ENCODE results near the gene WDR4.
"Not testable (repeated sequence)": the region's sequence is repeated elsewhere in the genome, so short reads cannot be mapped to it uniquely, and the experiment has no call there.

The WDR4 gene

GRCh38 chr21:42833439-42833815, 45.9 kb downstream of the WDR4 start:
- in situ Hi-C loops (cut with HindIII; ENCODE audit: low pct_ligation_motif_present, low pct_unique_long_range_greater_than_20kb, low sequenced_read_pairs) = no loop called here

DNA sequence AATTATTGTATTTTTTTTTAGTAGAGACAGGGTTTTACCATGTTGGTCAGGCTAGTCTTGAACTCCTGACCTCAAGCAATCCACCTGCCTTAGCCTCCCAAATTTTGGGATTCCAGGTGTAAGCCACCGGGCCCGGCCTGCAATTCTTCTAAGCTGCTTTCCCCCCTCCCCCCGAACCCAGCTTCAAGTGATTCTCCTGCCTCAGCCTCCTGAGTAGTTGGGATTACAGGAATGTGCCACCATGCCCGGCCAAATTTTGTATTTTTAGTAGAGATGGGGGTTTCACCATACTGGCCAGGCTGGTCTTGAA, 47.1 kb downstream of the WDR4 start:
- DNase-seq; in situ Hi-C loops (cut with HindIII; ENCODE audit: low pct_ligation_motif_present, low pct_unique_long_range_greater_than_20kb, low sequenced_read_pairs): not testable (repeated sequence)

More at GRCh38 chr21:42833439-42833815, 45.9 kb downstream of the WDR4 start:
- peak; percentile 24 for DNase-seq

DNA sequence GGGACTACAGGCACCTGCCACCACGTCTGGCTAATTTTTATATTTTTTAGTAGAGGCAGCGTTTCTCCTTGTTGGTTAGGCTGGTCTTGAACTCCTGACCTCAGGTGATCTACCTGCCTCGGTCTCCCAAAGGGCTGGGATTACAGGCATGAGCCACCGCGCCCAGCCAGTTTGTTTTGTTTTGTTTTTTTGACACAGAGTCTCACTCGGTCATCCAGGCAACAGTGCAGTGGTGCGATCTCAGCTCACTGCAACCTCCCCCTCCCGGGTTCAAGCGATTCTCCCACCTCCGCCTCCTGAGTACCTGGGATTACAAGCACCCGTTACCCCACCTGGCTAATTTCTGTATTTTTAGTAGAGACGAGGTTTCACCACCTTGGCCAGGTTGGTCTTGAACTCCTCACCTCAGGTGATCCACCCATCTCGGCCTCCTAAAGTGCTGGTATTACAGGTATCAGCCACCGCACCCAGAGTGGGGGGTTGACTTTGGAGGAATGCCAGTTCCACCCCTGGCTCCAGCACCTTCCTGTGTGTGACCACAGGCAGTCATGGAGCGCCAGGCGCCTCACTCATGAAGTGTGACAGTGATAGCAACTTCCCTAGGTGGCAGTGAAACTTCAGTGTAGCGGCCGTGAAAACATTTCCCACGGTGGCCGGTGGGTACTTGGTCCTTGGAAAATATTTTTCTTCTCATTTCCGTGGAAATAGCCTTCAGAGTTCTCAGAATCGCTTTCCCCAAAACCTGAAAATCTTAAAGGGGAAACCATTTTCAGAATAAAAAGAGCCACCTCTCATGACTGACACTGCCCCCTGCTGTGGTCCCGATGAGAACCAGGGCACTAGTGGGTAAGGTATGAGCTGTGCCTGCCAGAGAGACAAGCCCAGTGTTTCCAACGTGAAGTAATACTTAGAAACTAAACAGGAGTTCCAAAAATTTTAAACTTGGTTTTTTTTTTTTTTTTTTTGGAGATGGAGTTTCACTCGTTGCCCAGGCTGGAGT, 48.6 kb downstream of the WDR4 start:
- in situ Hi-C loops (cut with HindIII; ENCODE audit: low pct_ligation_motif_present, low pct_unique_long_range_greater_than_20kb, low sequenced_read_pairs) = no loop called here
- DNase-seq = peak; percentile 9

GRCh38 chr21:42829954-42830353, 49.4 kb downstream of the WDR4 start:
- in situ Hi-C loops (cut with HindIII; ENCODE audit: low pct_ligation_motif_present, low pct_unique_long_range_greater_than_20kb, low sequenced_read_pairs) = no loop called here
- DNase-seq = no peak

DNA sequence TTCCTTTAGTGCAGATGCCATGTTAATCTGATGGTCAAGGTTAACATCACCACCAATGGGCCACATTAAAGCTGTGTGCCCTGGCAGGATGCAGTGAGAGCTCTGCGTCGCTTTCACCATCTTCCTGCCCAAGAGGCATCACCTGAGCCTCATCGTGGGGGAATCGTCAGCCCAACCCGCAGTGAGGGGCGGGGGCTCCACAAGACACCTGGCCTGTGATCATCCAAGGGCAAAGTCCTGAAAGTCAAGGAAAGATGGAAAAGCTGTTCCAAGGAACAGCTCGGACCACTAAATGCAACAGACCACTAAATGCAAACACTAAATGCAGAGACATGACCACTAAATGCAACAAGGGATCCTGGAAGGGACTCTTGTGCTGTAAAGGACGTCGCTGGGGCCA, 49.9 kb downstream of the WDR4 start:
- in situ Hi-C loops (cut with HindIII; ENCODE audit: low pct_ligation_motif_present, low pct_unique_long_range_greater_than_20kb, low sequenced_read_pairs) = no loop called here
- no peak for DNase-seq

GRCh38 chr21:42827588-42827987, 51.8 kb downstream of the WDR4 start:
- in situ Hi-C loops (cut with HindIII; ENCODE audit: low pct_ligation_motif_present, low pct_unique_long_range_greater_than_20kb, low sequenced_read_pairs) = no loop called here
- DNase-seq = no peak

- in situ Hi-C loops (cut with HindIII; ENCODE audit: low pct_ligation_motif_present, low pct_unique_long_range_greater_than_20kb, low sequenced_read_pairs) = loop anchor here (25.0 kb wide), 1 partner anchor 234 kb away; no protein-coding TSS in a partner anchor
- no peak for DNase-seq
Measured at GRCh38 chr21:42820616-42821465, 58.5 kb downstream of the WDR4 start.

DNA sequence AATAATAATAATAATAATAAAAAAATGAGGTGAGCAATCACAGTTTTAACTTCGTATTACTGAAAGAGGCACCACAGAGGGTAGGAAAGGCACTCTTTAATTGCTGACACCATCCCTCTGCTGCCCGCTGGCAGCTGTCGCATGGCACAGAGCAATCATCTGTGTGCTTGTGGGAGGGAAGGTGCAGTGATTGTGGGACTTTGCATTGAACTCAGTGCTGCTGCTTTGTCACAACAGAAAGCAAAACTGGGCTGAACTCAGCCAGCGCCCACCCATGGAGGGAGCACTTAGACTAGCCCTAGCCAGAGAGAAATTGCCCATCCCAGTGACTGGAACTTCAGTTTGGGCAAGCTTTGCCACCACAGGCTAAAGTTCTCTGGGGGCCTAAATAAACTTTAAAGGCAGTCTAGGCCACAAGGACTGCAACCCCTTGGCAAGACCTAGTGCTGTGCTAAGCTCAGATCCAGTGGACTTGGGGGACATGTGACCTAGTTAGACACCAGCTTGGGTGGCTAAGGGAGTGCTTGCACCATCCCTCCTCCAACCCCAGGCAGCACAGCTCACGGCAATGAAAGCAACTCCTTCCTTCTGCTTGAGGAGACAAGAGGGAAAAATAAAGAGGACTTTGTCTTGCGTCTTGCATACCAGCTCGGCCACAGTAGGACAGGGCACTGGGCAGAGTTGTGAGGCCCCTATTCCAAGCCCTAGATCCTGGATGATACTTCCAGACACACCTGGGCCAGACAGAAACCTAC, 59.3 kb downstream of the WDR4 start:
- DNase-seq = no peak
- in situ Hi-C loops (cut with HindIII; ENCODE audit: low pct_ligation_motif_present, low pct_unique_long_range_greater_than_20kb, low sequenced_read_pairs) = loop anchor here (25.0 kb wide), 1 partner anchor 233 kb away; no protein-coding TSS in a partner anchor

DNA sequence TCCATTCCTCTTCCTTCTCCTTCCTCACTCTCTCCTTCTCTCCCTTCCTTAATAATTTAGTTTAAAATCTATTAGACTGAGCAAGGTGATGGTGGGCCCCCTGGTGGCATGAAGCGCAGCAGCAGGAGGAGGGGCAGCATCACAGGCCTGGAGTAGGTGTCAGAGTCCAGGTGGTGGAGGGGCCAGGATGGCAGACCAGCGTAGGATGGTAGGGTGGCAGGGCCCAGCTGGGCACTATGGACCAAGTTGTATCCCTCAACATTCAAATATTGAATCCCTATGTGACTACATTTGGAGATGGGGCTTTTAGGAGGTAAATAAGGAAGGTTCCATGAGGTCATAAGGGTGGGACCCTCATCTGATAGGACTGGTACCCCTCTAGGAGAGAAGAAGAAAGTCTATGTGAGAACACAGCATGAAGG, 61.0 kb downstream of the WDR4 start:
- in situ Hi-C loops (cut with HindIII; ENCODE audit: low pct_ligation_motif_present, low pct_unique_long_range_greater_than_20kb, low sequenced_read_pairs) = loop anchor here (25.0 kb wide), 1 partner anchor 231 kb away; no protein-coding TSS in a partner anchor
- peak; percentile 31 for DNase-seq

DNA sequence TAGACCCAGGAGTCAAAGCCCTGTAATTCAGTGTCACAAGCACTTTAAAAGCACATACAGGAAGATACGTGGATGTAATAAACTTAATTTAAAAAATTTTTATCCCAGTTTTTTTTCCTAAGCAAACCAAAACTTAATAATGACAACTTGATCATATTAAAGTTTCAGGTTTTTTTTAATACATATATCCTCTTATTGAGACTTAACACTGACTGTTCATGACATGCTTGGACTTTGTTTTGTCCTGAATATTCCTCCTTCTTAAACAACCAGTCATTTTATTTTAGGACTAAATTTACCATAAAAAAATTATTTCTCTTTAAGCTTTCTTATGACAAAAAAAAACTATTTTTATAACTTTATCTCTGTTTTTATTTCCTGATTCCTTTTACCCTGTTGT, 64.1 kb downstream of the WDR4 start:
- peak; percentile 19 for DNase-seq
- in situ Hi-C loops (cut with HindIII; ENCODE audit: low pct_ligation_motif_present, low pct_unique_long_range_greater_than_20kb, low sequenced_read_pairs) = loop anchor here (25.0 kb wide), 1 partner anchor 228 kb away; no protein-coding TSS in a partner anchor

- DNase-seq = not testable (repeated sequence)
- in situ Hi-C loops (cut with HindIII; ENCODE audit: low pct_ligation_motif_present, low pct_unique_long_range_greater_than_20kb, low sequenced_read_pairs) = loop anchor here (25.0 kb wide), 1 partner anchor 225 kb away; no protein-coding TSS in a partner anchor
Measured at GRCh38 chr21:42812528-42813241, 66.7 kb downstream of the WDR4 start.

- DNase-seq = no peak
- in situ Hi-C loops (cut with HindIII; ENCODE audit: low pct_ligation_motif_present, low pct_unique_long_range_greater_than_20kb, low sequenced_read_pairs) = loop anchor here (25.0 kb wide), 1 partner anchor 225 kb away; no protein-coding TSS in a partner anchor
Measured at GRCh38 chr21:42811960-42812359, 67.4 kb downstream of the WDR4 start.

DNA sequence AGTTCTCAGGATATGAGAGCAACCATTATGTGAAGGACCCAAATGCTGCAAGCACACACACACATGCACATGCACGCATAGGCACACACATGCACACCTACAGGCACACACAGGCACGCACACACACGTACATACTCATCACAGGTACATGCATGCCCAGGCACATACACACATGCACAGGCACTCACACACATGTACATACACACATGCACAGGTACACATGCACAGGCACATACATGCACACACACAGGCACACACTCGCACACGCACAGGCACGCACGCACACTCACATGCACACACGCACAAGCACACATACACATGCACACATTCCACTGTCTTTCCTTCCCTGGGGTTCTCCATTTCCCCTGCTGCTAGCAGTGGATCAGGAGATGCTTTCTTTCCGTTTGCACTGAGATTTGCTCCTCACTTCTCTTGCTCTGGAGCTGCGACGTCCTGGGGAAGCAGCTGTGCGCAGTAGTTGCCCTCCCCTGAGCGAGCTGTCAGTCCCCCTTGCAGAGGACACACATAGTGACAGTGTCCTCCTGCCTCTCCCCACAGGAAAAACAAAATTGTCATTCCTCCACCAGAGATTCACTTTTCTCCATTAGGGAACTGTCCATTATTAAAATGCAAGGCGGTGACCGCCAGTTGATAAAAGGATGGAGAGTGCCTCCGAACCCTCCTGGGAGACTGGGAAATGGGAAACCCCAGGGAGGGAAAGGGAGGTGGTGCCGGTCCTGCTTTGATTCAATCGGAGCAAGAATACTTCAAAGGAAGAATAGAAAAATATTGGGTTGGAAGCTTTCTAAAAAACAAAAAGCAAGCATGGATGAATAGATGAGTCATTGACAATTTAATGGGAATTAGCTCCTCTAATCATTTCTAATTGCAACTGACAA, 69.5 kb downstream of the WDR4 start:
- in situ Hi-C loops (cut with HindIII; ENCODE audit: low pct_ligation_motif_present, low pct_unique_long_range_greater_than_20kb, low sequenced_read_pairs) = loop anchor here (25.0 kb wide), 1 partner anchor 223 kb away; no protein-coding TSS in a partner anchor
- no peak for DNase-seq

- in situ Hi-C loops (cut with HindIII; ENCODE audit: low pct_ligation_motif_present, low pct_unique_long_range_greater_than_20kb, low sequenced_read_pairs) = loop anchor here (25.0 kb wide), 1 partner anchor 222 kb away; no protein-coding TSS in a partner anchor
- DNase-seq = no peak
Measured at GRCh38 chr21:42809171-42809570, 70.2 kb downstream of the WDR4 start.

DNA sequence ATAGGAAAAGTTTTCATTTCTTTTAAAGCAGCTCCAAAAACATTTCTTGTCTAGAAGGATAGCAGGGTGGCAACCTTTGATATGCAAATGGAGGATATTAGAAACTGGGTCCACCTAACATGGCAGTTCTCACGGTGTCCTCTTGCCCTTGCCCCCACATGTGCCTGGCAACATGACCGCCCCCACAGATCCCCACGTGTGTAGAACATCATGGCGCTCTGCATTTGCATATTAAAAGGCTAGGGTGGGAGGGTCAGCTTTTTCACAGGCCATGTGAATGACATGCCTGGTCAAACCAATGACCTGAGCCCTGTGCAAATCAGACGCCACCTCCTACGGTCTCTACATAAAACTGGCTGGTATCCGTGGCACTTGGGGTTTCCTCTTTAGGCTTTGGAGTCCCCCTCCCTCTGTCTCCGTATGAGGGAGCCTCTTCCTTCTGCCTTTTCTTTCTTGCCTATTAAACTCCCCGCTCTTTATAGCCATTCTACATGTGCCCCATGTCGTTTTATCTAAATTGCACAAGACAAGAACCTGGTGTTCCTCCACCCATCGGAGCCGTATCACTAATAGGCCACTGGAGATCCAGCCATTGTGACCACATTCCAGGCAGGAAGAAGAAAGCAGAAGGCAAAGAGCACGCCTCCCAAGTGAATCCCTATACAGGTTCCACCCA, 71.3 kb downstream of the WDR4 start:
- in situ Hi-C loops (cut with HindIII; ENCODE audit: low pct_ligation_motif_present, low pct_unique_long_range_greater_than_20kb, low sequenced_read_pairs) = loop anchor here (25.0 kb wide), 1 partner anchor 221 kb away; no protein-coding TSS in a partner anchor
- DNase-seq = no peak

GRCh38 chr21:42807293-42807895, 71.9 kb downstream of the WDR4 start:
- in situ Hi-C loops (cut with HindIII; ENCODE audit: low pct_ligation_motif_present, low pct_unique_long_range_greater_than_20kb, low sequenced_read_pairs) = loop anchor here (25.0 kb wide), 1 partner anchor 220 kb away; no protein-coding TSS in a partner anchor

More at GRCh38 chr21:42807293-42807895, 71.9 kb downstream of the WDR4 start:
- DNase-seq = not testable (repeated sequence)
